ENCODE data around the gene PLEKHH3.

Gene PLEKHH3

GRCh38 chr17:42673885-42674754, 2.7 kb downstream of the PLEKHH3 start:
- no peaks in the 10 kb centered on the region for H3K27me3 ChIP-seq (ENCODE audit: insufficient read depth, low read length, poor library complexity, severe bottlenecking)
- H3K9me3 ChIP-seq (ENCODE audit: insufficient read depth, low read depth, low read length): no peaks in the 10 kb centered on the region
- peaks cover 25% of the 10 kb centered on the region for H3K4me1 ChIP-seq (ENCODE audit: insufficient read depth, low read length, poor library complexity, severe bottlenecking)
- no peak overlapping the region for H3K9ac ChIP-seq (ENCODE audit: low read depth, low read length, poor library complexity, severe bottlenecking)
- no peaks in the 10 kb centered on the region for H3K79me2 ChIP-seq (ENCODE audit: insufficient read depth, low read length)
- H3K9me2 ChIP-seq (replicated peaks; ENCODE audit: low read depth, low read length): no peaks in the 10 kb centered on the region
- no peak overlapping the region for H2AFZ ChIP-seq (ENCODE audit: low read length)
- H3F3A ChIP-seq (ENCODE audit: low read depth): peaks cover 5% of the 10 kb centered on the region; the same call in 1 of the 2 replicates
- H3K36me3 ChIP-seq (ENCODE audit: insufficient read depth, low read length): no peaks in the 10 kb centered on the region
- H4K20me1 ChIP-seq (ENCODE audit: insufficient read depth, low read length, poor library complexity, severe bottlenecking): peaks cover 10% of the 10 kb centered on the region
- H3K4me3 ChIP-seq (ENCODE audit: low read length, poor library complexity, severe bottlenecking): no peak overlapping the region
- TF ChIP-seq EZH2phosphoT487 (IDR thresholded peaks at IDR 0.05; ENCODE audit: borderline replicate concordance) (no peak), CTCF (conservative IDR thresholded peaks at IDR 0.05; ENCODE audit: low read length) (peak; percentile 64)
- peak overlapping the region; percentile 79 for H3K4me2 ChIP-seq (ENCODE audit: low read depth, low read length, poor library complexity, severe bottlenecking)

- Histone ChIP-seq H3K36me3 (ENCODE audit: insufficient read depth, low read length) (no peaks in the 10 kb centered on the region), H3K4me1 (ENCODE audit: insufficient read depth, low read length, poor library complexity, severe bottlenecking) (peaks cover 18% of the 10 kb centered on the region), H3K9me3 (ENCODE audit: insufficient read depth, low read depth, low read length) (no peaks in the 10 kb centered on the region), H4K20me1 (ENCODE audit: insufficient read depth, low read length, poor library complexity, severe bottlenecking) (peaks cover 10% of the 10 kb centered on the region), H2AFZ (ENCODE audit: low read length) (no peak overlapping the region), H3K4me3 (ENCODE audit: low read length, poor library complexity, severe bottlenecking) (no peak overlapping the region), H3F3A (ENCODE audit: low read depth) (0 out of 2 replicates have a peak, but pooled peaks cover 1% of the 10 kb centered on the region), H3K9me2 (replicated peaks; ENCODE audit: low read depth, low read length) (no peaks in the 10 kb centered on the region), H3K27me3 (ENCODE audit: insufficient read depth, low read length, poor library complexity, severe bottlenecking) (no peaks in the 10 kb centered on the region), H3K4me2 (ENCODE audit: low read depth, low read length, poor library complexity, severe bottlenecking) (no peak overlapping the region), H3K79me2 (ENCODE audit: insufficient read depth, low read length) (no peaks in the 10 kb centered on the region), H3K9ac (ENCODE audit: low read depth, low read length, poor library complexity, severe bottlenecking) (no peak overlapping the region)
- TF ChIP-seq EZH2phosphoT487 (IDR thresholded peaks at IDR 0.05; ENCODE audit: borderline replicate concordance) (no peak), CTCF (conservative IDR thresholded peaks at IDR 0.05; ENCODE audit: low read length) (no peak)
Observed at GRCh38 chr17:42673266-42673884, 3.4 kb downstream of the PLEKHH3 start.

- H3F3A ChIP-seq (ENCODE audit: low read depth): no peaks in the 10 kb centered on the region
- H3K9me3 ChIP-seq (ENCODE audit: insufficient read depth, low read depth, low read length): no peaks in the 10 kb centered on the region
- H3K79me2 ChIP-seq (ENCODE audit: insufficient read depth, low read length): no peaks in the 10 kb centered on the region
- no peak overlapping the region for H2AFZ ChIP-seq (ENCODE audit: low read length)
- H3K4me2 ChIP-seq (ENCODE audit: low read depth, low read length, poor library complexity, severe bottlenecking): no peak overlapping the region
- H3K36me3 ChIP-seq (ENCODE audit: insufficient read depth, low read length): no peaks in the 10 kb centered on the region
- H4K20me1 ChIP-seq (ENCODE audit: insufficient read depth, low read length, poor library complexity, severe bottlenecking): peaks cover 10% of the 10 kb centered on the region
- TF ChIP-seq CTCF (conservative IDR thresholded peaks at IDR 0.05; ENCODE audit: low read length): no peak
- TF ChIP-seq EZH2phosphoT487 (IDR thresholded peaks at IDR 0.05; ENCODE audit: borderline replicate concordance): no peak
- H3K9ac ChIP-seq (ENCODE audit: low read depth, low read length, poor library complexity, severe bottlenecking): no peak overlapping the region
- H3K4me1 ChIP-seq (ENCODE audit: insufficient read depth, low read length, poor library complexity, severe bottlenecking): peaks cover 11% of the 10 kb centered on the region
- H3K9me2 ChIP-seq (replicated peaks; ENCODE audit: low read depth, low read length): no peaks in the 10 kb centered on the region
- H3K4me3 ChIP-seq (ENCODE audit: low read length, poor library complexity, severe bottlenecking): no peak overlapping the region
- no peaks in the 10 kb centered on the region for H3K27me3 ChIP-seq (ENCODE audit: insufficient read depth, low read length, poor library complexity, severe bottlenecking)
Observed at GRCh38 chr17:42672038-42672437, 4.8 kb downstream of the PLEKHH3 start.

Measured in Loucy (cell line).